GM18907 (cell line): ENCODE results near the gene COL12A1.
A peak's percentile ranks its signal among the peaks of the same experiment; 100 is the strongest.

ENCODE experiments used
- ATAC-seq: cut with Tn5 transposase; IDR thresholded peaks from one replicate; pipeline ENCODE4 v1.9.1; 2021; ENCODE audit warnings: mild to moderate bottlenecking, moderate library complexity; ENCODE audit not compliant: unreplicated experiment

COL12A1 gene

DNA sequence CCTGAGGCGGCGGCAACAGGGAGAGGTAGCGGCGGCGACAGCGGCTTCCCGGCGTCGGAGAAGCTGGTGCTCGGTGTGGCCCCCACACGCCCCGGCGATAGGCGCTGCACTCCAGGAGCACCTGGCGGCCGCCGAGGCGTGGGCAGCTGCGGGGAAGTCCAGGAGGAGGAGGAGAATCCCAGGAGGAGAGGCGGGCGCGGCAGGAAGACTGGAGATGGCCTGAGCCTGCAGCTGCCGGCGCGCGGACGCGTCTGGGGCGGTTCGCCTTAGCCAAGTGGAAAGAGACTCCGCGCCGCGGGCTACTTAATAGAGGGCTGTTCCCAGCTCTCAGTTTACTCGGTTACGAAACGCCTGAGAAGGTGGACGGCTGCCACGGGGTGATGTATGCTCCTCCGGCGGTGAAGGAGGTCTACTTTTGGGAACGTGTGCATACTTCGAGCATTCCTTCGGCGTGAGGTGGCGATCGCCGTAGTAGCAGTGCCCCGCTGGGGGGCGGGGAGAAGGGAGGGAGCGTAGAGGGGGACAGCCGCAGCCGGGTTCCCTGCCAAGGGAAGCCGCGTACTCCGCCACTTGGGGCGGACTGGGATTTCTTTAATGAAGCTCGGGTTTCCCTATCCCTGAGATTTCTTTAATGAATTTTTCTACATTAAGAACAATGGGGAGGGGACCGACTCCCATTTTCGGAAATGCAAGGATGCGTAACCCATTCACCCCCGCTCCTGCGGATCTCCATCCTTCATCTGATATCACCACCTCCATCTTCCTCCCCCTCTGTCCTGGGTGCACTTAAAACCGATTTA lies at the start of gene COL12A1:
Gene COL12A1, minus strand, starts transcription at position 278 of the 800 bp plus-strand sequence. CDS start 3,261 bp downstream, outside the sequence.
- no peak for ATAC-seq

DNA sequence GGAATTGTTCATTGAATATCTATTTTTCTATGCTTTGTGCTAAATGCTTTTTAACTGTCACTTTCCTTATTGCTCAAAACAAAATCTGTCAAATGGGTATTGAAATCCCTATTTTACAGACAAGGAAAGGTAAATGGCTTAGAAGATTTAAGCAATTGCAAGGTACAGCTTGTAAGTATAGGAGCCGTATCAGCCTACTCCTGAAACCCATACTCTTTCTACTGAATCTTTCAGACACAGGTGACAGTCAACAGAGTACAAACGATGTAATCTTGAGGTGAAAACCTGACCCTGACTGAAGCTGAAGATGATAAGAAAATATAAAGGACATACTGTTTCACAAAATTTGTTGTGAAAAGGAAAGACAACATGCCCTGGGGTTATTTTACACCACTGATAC lies 44.7 kb upstream of the COL12A1 start:
- ATAC-seq: no peak

DNA sequence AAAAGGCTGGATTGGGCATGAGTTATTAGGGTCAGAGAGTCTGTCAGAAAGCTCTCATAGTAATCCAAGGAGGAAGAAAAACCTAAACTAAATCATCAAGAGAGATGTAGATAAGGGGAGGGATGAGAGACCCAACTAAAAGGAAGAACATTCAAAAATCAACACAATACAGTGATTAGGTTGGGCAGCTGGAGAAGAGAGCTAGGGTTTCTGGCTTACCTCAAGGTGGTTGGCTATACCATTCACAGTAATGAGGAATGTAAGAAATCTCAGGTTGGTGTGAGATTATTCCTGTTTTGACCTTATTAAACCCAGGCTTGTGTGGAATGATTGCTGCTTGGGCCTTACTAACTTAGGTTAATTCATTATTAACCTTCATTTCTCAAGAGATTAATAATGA lies 44.0 kb upstream of the COL12A1 start:
- ATAC-seq: no peak

DNA sequence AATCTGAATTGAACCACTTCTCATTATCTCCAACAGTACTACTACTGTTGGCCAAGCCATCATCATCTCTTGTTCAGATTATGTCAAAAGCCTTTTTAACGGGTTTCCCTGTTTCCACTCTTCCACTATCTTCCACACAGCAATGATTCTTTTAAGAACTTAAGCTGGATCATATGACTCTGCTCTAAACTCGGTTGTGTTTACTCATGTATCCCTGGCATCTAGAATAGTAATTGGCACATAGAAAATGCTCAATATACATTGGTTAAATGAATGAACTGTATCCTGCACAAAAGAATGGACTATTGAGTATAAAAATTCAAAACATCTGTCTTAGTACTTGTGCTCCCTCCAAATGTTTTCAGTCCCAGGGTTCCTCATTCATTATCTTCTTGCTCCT lies 40.5 kb upstream of the COL12A1 start:
- ATAC-seq: no peak

DNA sequence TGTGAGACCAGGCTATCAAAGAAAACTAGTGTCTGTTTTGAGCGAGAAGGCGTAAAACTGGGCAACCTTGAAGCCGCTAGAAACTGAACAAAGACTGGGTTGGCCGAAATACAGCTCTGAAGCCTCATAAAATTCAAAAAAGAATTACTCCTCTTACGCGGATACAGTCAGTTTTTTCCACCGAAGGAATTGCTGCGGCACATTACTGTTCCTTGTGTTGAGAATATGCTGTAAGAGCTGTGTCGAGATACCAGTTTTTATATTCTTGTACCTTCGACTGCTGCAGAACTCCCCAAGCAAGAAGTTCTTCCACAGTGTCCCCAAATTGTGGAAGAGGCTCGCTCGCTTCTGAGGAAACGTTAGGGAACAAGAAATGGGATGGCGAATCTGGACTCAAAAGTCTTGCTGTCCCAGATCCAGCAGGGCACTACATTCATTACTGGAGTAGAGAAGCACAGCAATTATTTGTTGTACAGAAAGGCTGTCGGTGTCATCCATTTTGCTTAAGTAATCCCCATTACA lies 38.3 kb upstream of the COL12A1 start:
- ATAC-seq: peak; percentile 16

DNA sequence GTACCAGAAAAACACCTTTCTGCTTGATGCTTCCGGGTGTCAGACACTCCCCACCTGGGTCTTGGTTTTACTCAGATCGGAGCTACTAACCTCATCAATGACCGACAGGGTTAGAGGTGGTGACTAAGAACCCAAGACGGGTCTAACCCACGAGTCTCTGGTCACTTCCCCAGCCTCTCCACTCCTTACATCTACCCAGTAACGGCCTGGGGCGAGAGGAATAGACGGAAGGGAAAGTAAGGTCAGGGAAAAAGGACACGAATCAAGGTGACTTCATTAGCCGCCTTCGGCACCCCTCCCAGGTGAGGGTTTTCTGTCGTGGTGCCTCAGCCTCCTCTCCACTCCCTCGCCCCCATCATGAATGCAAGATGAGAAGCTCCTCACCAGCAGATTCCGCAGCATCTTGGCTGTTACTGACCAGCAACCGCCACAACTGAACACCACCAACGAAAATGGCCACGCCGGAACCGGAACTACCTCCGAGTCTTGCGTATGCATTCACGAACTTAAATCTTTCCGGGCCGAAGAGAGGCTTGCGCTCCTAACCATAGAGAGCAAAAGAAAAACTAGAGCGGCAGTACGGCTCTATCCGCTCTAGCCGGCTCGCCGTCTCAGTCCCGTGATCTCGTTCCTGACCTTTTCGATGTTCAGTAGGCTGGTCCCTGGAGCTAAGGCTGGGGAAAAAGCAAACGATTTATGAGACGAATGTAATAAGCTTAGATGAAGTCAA lies 37.6 kb upstream of the COL12A1 start, which contains the start of gene COX7A2:
Gene COX7A2, minus strand, starts transcription at position 469 of the 730 bp plus-strand sequence. Its CDS starts 67 bp downstream, at position 402.
- ATAC-seq: peak; percentile 97

DNA sequence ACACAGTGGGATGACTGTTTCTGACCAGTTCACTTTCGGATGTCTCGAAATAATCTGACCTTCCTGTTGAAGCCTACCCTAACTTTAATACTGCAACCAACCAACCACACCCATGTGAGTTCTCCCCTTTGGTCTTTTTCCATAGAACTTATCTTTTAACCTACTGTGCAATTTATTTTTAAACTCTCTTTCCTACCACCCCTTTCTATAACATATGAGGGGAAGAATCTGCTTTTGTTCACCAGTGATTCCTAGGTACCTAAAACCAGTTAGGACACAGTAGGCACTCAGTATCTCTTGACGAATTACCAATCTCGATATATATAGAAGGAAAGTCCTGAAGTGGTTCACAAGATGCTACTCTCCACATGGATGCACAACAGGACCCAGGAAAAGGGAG lies 30.8 kb upstream of the COL12A1 start:
- no peak for ATAC-seq

DNA sequence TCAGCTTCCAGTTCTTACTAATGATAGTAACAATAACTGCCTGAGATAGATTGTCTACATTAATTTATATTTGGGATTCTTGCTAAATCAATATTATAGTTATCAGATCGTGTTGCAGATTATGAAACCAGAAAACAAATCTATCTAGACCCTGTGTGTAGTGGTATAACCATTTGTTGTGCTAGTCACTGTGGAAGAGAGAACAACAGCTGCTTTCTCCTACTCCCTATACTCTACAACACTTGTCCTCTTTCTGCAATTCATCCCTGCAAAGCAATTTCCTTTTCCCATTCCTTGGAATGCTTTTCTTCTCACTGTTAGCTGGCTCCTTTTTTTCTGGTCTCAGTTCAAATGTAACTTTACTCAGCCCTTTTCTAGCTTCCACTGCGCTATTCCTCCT lies 29.4 kb upstream of the COL12A1 start:
- no peak for ATAC-seq

DNA sequence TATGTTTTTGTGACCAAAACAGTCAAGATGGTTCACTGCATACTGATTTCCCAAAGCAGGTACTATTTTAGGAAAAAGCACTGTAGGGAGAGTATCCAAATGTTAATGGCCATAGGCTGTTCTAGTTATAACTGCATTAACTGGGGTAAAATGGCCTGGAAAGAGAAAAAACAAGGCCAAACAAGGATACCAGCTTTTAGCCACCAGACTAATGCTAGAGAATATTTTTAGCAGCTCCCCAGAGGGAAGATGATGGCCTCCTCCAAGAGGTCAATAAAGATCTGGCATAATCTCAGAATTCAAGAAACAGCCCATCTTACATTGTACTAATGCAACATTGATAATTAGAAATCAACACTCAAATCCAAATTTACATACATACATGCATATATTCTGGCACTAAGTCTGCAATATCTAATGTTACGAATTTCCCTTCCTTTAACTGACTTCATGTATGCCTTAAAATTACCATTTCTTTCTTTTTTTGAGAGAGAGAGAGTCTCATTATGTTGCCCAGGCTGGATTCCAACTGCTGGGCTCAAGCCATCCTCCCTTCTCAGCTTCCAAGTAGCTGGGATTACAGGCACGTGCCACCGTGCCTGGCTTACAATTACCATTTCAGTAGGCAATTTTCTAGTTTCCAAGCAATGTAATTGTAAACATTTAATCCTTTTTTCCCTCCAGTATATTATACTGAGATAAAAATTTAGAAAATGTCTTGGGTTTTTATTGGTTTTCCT lies 28.4 kb upstream of the COL12A1 start:
- no peak for ATAC-seq

DNA sequence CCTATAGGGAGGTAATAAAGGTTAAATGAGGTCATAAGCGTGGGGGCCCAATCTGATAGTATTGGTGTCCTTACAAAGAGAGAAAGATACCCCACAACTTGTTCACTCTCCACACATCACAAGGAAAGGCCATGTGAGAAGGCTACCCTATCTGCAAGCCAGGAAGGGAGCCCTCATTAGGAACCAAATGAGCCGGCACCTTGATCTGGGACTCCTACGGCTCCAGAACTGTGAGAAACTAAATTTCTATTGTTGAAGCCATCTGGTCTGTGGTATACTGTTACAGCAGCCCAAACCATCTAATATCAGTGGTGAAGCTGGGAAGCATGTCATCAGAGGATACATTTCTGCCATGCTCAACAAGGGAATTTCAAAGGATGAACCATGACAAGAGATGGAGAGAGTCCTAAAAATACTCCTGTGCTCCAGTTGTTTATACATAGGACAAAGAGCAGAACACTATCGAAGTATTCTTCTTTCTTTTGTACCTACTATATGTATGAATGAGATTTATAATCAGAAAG lies 27.3 kb upstream of the COL12A1 start:
- ATAC-seq: no peak

DNA sequence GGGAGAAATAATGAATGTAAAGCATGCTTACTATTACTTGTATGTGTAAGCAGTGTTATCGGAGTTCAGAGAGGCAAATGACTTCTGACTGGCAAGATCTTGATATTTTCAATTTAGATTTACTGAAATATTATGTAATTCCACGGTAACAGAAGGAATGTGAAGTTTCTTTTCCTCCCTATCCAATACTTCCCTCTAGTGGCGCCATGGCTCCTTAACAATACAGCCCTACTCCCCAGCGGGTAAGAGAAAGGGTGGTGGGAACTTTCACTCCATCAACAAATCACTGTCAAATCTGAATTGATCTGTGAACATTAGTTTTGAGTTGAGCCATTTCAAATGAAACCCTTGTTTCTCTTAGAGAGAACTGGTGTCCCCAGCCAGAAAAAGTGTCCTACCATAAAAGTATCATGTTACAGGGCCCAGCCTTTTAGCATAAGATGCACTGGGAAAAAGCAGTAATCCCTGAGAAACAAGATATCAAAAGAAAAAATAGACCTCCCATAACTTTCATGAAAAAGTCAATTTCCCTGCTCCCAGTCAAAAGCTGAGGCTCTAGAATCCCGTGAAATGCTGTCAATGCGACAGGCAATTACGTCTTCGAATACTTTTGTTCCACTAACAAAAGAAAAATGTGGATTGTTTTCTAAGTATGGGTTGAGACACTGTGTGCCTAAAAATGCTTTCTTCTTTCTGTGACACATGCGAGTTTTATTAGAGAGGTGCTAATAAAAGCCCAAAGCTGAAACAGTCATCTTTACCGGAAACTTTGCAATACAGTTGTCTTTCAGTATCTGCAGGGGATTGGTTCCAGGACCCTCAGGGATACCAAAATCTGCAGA lies 24.9 kb upstream of the COL12A1 start:
- no peak for ATAC-seq

DNA sequence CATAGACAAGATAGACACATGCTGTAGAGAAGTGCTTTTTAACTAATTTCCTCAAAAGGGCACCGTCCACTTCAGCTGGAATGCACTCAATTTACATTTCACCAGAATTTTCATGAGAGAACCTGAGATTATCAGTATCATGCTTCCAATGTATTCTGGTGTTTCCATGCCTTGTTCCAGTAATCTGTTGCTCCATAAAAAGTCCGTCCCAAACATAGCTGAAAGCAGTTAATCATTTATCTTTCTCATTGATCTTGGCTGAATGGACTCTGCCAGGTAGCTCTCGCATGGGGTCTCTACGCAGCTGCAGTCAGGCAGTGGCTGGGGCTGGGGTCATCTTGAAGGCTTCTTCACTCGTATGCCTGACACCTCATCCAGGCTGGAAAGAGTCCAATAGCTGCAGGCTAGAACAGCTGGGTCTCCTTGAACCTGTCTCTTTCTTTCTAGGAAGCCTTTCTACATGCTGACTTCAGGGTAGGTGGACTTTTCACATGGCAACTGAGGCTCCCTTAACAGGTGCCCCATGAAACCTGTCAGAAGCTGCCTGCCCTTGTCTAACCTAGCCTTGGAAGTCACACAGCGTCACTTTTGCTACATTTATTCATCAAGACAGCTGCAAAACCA lies 18.6 kb upstream of the COL12A1 start:
- ATAC-seq: no peak

DNA sequence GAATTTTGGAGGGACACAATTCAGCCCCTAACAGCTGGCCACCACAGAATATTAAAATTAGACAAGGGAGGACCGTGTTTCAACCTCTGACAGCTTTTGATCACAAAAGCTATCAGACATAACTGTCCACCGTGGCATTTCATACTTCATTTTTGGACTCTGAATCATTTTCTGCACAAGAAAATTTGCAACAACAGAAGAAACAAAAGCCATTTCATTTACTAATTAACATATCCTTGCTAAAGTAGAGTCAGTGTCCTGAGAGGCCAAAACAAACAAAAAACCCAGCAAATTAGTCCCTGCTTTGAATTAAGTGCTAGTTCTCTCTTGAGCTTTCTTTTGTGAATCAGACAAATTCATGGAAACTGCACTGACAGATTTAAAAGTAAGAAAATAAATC lies 17.6 kb upstream of the COL12A1 start:
- no peak for ATAC-seq

DNA sequence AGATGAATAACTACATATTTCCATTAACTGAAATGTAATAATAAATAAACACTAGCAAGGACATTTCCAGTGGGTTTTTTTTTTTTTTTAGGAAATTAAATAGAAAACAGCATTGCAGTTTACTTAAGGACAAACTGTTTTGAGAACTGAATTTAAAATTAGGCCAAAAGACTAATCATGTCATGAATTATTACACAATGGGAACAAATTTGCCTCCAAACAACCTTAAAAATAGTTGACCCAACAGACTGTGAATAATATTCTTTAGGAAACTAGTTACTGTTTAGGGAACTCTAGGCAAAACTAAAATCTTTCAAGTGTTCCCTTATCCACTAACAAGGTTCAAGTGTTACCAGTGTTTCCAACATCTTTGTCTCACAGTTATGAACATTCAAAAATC lies 16.4 kb upstream of the COL12A1 start:
- ATAC-seq: no peak

DNA sequence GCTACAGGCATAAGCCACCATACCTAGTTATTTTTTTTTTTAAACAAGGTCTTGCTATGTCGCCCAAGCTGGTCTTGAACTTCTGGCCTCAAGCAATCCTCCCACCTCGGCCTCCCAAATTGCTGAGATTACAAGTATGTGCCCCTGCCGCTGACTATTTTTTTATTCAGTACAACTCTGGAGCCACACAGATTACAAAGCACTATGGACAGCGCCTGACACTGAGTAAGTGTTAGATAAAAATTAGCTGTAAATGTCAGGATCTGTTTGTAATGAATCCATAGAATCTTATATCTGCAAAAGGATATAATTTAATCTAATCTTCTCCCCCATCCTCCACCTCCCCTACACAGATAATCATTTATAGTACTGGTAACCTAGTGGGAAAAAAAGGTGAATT lies 15.3 kb upstream of the COL12A1 start:
- ATAC-seq: no peak

DNA sequence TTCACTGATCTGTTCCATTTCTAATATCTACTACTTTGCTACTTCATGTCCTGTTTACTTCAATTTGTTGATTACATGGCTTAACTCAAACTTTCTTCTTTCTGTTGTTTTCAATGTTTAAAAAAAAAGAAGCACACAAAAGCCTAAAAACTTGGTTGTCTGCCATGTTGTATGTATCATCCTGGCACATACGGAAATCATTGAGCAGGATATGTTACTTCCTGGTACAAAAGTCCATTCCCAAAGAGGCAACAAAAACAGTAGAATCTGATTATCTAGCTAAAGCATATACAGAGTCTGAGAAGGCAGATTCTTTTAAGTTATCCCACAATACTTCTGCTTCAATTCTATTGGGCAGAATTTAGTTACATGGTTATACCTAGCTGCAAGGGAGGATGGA lies 14.5 kb upstream of the COL12A1 start:
- ATAC-seq: no peak

DNA sequence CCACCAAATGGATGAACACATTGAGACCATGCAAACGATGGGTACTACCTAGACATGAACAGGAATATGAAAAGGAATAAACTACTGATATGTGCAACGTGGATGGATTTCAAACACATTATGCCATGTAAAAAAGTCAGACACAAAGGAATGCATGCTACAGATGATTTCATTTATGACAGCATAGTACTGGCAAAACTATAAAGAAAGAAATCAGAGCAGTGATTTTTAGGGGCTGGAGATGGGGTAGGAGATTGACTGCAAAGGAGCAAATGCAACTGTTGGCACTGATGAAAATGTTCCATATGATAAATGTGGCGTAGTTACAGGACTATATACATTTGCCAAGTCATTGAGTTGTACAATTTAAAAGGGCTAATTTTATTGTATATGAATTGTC lies 13.4 kb upstream of the COL12A1 start:
- no peak for ATAC-seq

DNA sequence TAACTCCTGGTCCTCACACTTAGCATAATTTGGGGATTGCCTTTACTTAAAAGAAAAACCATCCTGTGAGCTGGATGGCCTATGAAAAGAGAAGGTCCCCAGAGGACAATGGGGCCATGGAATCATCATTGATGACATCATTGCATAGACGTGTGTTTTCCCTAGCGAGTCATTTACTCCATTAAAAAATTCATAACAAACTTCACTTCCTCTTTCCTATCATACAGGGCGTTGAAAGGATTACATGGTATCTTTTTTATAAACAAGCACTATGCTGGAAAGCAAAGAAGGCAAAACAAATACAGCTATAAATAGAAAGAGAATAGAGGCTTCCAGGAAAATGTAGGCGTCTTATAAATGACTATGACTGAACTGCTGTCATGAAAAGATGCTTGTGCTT lies 11.3 kb upstream of the COL12A1 start:
- no peak for ATAC-seq

DNA sequence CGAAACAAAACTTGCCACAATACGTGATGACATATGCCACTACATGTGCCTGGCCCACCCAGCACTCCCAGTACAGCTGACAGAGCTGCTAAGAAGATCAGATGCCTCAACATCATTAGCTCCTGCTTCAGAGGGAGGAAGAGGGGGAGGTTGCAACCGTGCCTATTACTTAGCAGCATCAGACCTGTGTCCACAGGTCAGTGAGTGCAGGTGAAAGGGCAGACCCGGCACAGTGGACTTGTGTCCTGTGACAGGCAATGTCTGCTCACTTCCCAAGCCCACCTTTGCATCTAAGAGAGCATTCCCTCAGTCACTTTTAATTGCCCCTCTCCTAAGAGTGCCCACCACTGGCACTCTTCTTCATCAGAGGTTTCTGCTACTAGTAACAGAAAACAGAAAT lies 9.4 kb upstream of the COL12A1 start:
- ATAC-seq: no peak

DNA sequence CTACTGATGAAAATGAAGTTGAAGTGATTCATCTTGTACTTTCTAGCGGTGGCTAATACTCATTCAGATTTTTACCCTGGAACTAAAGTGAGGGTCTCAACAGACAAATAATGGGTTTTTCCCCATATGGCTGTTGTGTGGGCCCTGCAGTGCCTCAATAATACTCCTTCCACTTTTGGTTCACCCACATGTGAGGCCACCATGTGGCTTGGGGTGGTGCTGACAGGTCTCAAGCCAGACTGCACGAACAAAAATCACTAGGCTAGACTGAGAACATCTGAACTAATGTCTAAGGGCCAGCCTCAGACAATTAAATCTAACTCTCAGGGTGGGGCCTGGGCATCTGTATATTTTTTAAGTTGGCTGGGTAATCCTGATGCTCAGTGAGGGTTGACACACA lies 7.9 kb upstream of the COL12A1 start:
- no peak for ATAC-seq
